ENCODE results near the gene CTNND1. TPM values are rescaled to one million over a fixed set of nuclear protein-coding genes. Genes with fewer than 3 reads are reported as not detected.

CTNND1 gene
- total and polyA plus RNA-seq, 10 of the 15 experiments (the other 5 are each of a cell fraction or from before 2014, with no cell fraction given): 4.7 to 70.0 (median 30.0) TPM

DNA sequence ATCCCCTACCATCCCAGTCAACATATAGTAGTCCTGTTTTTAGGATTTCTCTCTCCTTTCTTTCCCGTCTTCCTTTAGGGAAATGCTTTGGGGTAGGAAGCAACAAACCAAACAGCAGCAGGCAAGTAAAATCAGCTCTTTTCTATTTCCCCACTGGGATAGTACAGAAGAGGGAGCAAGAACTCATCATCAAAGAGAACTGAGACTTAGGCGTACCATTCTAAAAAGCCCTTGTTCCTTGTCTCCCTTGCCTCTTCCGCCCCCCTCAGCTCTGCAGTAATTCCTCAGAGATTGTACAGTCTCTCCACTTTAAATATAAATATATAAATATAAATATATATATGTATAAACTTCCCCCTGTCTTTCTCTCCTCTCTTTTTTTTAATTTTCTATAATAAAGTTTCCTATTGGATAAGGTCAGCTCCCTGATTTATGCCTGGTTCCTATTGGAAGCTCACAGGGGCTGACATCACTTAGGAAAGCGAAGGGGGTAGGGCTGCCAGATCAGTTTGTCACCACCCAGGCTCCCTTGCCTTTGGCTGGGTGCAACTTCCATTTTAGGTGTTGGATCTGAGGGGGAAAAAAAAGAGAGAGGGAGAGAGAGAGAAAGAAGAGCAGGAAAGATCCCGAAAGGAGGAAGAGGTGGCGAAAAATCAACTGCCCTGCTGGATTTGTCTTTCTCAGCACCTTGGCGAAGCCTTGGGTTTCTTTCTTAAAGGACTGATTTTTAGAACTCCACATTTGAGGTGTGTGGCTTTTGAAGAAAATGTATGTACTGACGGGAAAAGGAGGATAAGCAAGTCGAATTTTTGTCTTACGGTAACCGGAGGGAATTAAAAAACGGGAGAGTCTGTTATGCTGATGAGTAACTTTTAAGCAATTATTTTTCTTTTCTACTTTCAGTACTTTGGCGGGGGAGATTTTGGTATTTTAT, at the start of gene CTNND1 (continued):
- TF ChIP-seq, protein P1, sequence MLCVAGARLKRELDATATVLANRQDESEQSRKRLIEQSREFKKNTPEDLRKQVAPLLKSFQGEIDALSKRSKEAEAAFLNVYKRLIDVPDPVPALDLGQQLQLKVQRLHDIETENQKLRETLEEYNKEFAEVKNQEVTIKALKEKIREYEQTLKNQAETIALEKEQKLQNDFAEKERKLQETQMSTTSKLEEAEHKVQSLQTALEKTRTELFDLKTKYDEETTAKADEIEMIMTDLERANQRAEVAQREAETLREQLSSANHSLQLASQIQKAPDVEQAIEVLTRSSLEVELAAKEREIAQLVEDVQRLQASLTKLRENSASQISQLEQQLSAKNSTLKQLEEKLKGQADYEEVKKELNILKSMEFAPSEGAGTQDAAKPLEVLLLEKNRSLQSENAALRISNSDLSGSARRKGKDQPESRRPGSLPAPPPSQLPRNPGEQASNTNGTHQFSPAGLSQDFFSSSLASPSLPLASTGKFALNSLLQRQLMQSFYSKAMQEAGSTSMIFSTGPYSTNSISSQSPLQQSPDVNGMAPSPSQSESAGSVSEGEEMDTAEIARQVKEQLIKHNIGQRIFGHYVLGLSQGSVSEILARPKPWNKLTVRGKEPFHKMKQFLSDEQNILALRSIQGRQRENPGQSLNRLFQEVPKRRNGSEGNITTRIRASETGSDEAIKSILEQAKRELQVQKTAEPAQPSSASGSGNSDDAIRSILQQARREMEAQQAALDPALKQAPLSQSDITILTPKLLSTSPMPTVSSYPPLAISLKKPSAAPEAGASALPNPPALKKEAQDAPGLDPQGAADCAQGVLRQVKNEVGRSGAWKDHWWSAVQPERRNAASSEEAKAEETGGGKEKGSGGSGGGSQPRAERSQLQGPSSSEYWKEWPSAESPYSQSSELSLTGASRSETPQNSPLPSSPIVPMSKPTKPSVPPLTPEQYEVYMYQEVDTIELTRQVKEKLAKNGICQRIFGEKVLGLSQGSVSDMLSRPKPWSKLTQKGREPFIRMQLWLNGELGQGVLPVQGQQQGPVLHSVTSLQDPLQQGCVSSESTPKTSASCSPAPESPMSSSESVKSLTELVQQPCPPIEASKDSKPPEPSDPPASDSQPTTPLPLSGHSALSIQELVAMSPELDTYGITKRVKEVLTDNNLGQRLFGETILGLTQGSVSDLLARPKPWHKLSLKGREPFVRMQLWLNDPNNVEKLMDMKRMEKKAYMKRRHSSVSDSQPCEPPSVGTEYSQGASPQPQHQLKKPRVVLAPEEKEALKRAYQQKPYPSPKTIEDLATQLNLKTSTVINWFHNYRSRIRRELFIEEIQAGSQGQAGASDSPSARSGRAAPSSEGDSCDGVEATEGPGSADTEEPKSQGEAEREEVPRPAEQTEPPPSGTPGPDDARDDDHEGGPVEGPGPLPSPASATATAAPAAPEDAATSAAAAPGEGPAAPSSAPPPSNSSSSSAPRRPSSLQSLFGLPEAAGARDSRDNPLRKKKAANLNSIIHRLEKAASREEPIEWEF (IDR thresholded peaks at IDR 0.05; ENCODE audit: insufficient replicate concordance, low read depth, low read length): no peak
- no peak for TF ChIP-seq STAT1 (conservative IDR thresholded peaks at IDR 0.05)
- TF ChIP-seq, protein P2, sequence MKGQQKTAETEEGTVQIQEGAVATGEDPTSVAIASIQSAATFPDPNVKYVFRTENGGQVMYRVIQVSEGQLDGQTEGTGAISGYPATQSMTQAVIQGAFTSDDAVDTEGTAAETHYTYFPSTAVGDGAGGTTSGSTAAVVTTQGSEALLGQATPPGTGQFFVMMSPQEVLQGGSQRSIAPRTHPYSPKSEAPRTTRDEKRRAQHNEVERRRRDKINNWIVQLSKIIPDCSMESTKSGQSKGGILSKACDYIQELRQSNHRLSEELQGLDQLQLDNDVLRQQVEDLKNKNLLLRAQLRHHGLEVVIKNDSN (IDR thresholded peaks at IDR 0.05; ENCODE audit: borderline replicate concordance, extremely low read length, insufficient read depth, low read depth, low read length): no peak
- TF ChIP-seq TBL1XR1 (IDR thresholded peaks at IDR 0.05; ENCODE audit: low read depth, low read length): no peak
- no peak for TF ChIP-seq ZNF24 (IDR thresholded peaks at IDR 0.05)
- TF ChIP-seq, protein P3, sequence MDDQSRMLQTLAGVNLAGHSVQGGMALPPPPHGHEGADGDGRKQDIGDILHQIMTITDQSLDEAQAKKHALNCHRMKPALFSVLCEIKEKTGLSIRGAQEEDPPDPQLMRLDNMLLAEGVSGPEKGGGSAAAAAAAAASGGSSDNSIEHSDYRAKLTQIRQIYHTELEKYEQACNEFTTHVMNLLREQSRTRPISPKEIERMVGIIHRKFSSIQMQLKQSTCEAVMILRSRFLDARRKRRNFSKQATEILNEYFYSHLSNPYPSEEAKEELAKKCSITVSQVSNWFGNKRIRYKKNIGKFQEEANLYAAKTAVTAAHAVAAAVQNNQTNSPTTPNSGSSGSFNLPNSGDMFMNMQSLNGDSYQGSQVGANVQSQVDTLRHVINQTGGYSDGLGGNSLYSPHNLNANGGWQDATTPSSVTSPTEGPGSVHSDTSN (IDR thresholded peaks at IDR 0.05; ENCODE audit: insufficient replicate concordance, low read depth, low read length): no peak
- TF ChIP-seq, protein P4, sequence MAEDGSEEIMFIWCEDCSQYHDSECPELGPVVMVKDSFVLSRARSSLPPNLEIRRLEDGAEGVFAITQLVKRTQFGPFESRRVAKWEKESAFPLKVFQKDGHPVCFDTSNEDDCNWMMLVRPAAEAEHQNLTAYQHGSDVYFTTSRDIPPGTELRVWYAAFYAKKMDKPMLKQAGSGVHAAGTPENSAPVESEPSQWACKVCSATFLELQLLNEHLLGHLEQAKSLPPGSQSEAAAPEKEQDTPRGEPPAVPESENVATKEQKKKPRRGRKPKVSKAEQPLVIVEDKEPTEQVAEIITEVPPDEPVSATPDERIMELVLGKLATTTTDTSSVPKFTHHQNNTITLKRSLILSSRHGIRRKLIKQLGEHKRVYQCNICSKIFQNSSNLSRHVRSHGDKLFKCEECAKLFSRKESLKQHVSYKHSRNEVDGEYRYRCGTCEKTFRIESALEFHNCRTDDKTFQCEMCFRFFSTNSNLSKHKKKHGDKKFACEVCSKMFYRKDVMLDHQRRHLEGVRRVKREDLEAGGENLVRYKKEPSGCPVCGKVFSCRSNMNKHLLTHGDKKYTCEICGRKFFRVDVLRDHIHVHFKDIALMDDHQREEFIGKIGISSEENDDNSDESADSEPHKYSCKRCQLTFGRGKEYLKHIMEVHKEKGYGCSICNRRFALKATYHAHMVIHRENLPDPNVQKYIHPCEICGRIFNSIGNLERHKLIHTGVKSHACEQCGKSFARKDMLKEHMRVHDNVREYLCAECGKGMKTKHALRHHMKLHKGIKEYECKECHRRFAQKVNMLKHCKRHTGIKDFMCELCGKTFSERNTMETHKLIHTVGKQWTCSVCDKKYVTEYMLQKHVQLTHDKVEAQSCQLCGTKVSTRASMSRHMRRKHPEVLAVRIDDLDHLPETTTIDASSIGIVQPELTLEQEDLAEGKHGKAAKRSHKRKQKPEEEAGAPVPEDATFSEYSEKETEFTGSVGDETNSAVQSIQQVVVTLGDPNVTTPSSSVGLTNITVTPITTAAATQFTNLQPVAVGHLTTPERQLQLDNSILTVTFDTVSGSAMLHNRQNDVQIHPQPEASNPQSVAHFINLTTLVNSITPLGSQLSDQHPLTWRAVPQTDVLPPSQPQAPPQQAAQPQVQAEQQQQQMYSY (CRISPR knock-in tag; IDR thresholded peaks at IDR 0.05): no peak
- no peak for TF ChIP-seq HDAC6 (IDR thresholded peaks at IDR 0.05; ENCODE audit: unreplicated experiment)
- TF ChIP-seq, protein P5, sequence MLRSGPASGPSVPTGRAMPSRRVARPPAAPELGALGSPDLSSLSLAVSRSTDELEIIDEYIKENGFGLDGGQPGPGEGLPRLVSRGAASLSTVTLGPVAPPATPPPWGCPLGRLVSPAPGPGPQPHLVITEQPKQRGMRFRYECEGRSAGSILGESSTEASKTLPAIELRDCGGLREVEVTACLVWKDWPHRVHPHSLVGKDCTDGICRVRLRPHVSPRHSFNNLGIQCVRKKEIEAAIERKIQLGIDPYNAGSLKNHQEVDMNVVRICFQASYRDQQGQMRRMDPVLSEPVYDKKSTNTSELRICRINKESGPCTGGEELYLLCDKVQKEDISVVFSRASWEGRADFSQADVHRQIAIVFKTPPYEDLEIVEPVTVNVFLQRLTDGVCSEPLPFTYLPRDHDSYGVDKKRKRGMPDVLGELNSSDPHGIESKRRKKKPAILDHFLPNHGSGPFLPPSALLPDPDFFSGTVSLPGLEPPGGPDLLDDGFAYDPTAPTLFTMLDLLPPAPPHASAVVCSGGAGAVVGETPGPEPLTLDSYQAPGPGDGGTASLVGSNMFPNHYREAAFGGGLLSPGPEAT (IDR thresholded peaks at IDR 0.05; ENCODE audit: low read depth): peak; percentile 85
- TF ChIP-seq, protein P6, sequence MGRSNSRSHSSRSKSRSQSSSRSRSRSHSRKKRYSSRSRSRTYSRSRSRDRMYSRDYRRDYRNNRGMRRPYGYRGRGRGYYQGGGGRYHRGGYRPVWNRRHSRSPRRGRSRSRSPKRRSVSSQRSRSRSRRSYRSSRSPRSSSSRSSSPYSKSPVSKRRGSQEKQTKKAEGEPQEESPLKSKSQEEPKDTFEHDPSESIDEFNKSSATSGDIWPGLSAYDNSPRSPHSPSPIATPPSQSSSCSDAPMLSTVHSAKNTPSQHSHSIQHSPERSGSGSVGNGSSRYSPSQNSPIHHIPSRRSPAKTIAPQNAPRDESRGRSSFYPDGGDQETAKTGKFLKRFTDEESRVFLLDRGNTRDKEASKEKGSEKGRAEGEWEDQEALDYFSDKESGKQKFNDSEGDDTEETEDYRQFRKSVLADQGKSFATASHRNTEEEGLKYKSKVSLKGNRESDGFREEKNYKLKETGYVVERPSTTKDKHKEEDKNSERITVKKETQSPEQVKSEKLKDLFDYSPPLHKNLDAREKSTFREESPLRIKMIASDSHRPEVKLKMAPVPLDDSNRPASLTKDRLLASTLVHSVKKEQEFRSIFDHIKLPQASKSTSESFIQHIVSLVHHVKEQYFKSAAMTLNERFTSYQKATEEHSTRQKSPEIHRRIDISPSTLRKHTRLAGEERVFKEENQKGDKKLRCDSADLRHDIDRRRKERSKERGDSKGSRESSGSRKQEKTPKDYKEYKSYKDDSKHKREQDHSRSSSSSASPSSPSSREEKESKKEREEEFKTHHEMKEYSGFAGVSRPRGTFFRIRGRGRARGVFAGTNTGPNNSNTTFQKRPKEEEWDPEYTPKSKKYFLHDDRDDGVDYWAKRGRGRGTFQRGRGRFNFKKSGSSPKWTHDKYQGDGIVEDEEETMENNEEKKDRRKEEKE (IDR thresholded peaks at IDR 0.05): no peak

All from GM12878 (cell line).